Erythroblast (primary cell): Measurements from ENCODE around the gene PRRT3.

Experiments used
- DNase-seq, 2 experiments: peaks; one replicate each; lab custom pipeline; 2025; lab: John Stamatoyannopoulos, UW
- GATA1 ChIP-seq: IDR thresholded peaks from 2 replicates; pipeline ENCODE4 v1.6.1; 2011; ENCODE audit warnings: low read depth, mild to moderate bottlenecking, control low read depth, low read length, moderate library complexity
- POLR2A ChIP-seq: IDR thresholded peaks from 2 replicates; pipeline ENCODE4 v1.6.1; 2011; ENCODE audit warnings: mild to moderate bottlenecking, low read length

Gene PRRT3

GRCh38 chr3:9955611-9956352 is 3.6 kb upstream of the PRRT3 start:
- peak in 1 of 2 experiments; percentile 28 for DNase-seq
- TF ChIP-seq GATA1 (no peak), POLR2A (no peak)

GRCh38 chr3:9955067-9955502 is 2.9 kb upstream of the PRRT3 start:
- TF ChIP-seq POLR2A (no peak), GATA1 (no peak)
- DNase-seq: no peak

DNA sequence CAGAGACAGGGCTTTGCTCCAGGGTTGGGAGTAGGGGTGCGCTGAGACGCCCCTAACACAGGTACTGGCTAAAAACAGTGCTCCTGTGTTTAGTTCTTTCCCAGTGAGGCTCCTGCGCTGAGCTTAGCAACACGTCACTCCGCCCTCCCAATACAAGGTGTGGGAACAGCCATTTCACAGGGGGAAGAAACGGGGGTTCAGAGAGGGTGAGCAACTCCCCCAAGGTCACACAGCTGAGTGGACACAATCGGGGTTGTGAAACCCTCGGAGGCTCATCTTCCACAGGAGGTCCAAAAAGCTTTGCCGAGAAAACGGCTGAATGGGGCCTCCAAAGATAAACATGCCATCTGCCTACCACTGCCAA is 628 bp downstream of the PRRT3 start:
- TF ChIP-seq GATA1 (no peak), POLR2A (no peak)
- DNase-seq: no peak

- no peak for DNase-seq
- TF ChIP-seq GATA1 (no peak), POLR2A (no peak)
These were observed 1.1 kb downstream of the PRRT3 start for GRCh38 chr3:9951126-9951525.

- TF ChIP-seq POLR2A (no peak), GATA1 (no peak)
- DNase-seq: no peak
These were observed 2.6 kb downstream of the PRRT3 start for GRCh38 chr3:9949626-9950025.

DNA sequence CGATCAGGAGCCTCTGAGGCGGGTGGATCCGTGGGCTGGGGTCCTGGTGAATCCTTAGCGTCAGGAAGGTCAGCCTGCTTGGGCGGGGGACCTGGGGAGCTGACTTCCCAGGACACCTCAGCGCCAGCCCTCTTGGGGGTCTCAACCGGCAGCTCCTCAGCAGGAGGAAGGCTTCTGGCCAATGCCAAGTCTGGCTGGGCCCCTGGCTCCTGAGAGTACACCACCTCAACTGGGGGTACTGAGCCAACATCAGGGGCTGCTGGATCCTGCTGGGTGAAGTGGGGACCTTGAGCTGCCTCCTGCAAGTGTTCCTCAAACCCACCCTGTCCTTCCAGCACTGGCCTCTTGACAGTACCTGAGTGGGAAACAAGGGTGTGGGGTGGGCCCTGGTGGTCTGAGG is 3.1 kb downstream of the PRRT3 start:
- no peak for DNase-seq
- TF ChIP-seq GATA1: no peak
- no peak for TF ChIP-seq POLR2A

DNA sequence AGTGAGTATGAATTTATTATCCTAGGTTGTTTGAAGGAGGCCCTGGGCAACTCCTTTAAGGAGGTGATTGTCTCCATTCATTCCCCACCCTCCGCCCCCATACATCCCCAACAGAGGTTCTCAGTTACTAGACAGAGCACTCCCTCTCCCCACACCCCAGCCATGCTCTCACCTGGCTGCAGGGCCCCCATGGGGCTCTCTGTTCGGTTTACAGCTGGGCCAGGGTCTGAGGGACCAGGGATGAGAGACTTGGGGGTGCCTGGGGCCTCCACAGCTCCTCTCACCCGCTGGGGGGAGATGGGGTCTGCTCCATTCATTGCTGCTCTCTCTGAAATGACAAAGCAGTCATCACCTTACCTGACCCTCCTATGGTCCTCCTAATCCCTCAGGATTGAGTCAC is 3.6 kb downstream of the PRRT3 start:
- no peak for DNase-seq
- no peak for TF ChIP-seq POLR2A
- TF ChIP-seq GATA1: no peak

- TF ChIP-seq POLR2A: no peak
- TF ChIP-seq GATA1: no peak
- peak; percentile 33 for DNase-seq
These were observed 4.9 kb downstream of the PRRT3 start for GRCh38 chr3:9947025-9947995.

DNA sequence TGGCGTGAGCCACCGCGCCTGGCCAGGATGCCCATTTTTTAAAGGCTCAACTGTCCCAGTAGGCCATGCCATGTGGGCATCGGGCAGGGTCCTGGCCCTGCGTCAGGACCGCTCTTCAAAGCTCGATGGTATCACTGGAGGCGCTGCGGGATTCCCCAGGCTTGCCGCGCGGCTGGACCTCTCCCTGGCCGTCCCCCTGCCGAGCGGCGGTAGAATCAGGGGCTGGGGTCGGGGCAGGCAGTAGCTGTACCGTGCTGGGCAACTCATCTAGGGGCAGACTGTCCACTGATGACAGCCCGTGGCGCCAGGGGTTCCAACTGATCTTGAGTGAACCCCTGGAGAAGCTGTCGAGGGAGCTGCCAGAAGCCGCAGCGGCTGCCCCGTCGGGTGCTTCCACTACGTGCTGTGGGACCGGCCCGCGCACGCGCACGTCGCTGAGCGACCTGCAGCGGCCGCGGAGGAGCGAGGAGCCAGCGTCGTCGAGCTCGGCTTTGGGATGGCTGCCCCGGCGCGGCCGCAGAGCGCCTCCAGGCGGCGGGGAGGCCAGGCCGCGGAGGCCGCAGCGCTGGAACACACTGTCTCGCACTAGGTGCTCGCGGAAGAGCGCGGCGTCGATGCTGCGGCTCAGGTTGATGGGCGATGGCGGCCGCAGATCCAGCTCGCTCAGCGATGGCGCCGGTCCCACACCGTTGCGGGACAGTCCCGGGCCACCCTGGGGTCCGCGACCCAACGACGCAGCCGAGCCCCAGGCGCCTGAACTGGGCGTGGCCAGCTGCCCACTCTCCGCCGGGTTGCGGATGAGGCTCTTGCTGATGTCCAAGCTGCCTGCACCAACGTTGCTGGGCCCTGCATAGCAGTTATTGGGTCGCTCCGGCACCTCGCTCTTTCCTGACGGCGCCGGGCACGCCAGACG is 5.8 kb downstream of the PRRT3 start:
- DNase-seq: peak; percentile 93 to 94
- TF ChIP-seq POLR2A (peak; percentile 65), GATA1 (no peak)

DNA sequence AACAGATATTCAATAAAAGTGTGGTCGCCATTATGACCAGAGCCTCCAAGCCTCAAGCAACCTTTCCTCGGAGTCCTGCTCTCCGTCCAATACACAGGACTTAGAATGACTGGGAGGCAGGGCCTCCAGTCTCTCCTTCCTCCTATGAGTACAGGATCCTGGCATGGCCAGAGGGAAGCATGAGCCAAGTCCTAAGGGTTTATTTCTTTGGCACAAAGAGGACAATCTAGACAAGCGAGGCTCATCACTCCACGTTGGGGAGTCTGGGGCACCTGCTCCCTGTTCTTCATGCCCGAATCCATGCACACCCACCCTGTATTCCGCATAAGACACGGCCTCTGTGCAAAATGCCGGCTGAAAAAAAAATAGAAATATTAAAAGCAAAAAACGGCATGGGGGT is 6.8 kb downstream of the PRRT3 start:
- TF ChIP-seq GATA1 (no peak), POLR2A (no peak)
- no peak for DNase-seq

DNA sequence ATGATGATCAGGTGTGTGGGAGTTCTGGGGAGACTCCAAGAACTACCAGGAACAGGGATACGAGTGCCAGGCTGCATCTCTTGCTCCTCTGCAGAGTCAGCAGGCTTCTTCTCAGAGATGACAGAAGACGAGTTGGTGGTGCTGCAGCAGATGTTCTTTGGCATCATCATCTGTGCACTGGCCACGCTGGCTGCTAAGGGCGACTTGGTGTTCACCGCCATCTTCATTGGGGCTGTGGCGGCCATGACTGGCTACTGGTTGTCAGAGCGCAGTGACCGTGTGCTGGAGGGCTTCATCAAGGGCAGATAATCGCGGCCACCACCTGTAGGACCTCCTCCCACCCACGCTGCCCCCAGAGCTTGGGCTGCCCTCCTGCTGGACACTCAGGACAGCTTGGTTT is 7.9 kb downstream of the PRRT3 start:
- TF ChIP-seq POLR2A (no peak), GATA1 (no peak)
- no peak for DNase-seq

- no peak for TF ChIP-seq POLR2A
- no peak for TF ChIP-seq GATA1
- DNase-seq: no peak
These were observed 9.1 kb downstream of the PRRT3 start for GRCh38 chr3:9942934-9943690.

DNA sequence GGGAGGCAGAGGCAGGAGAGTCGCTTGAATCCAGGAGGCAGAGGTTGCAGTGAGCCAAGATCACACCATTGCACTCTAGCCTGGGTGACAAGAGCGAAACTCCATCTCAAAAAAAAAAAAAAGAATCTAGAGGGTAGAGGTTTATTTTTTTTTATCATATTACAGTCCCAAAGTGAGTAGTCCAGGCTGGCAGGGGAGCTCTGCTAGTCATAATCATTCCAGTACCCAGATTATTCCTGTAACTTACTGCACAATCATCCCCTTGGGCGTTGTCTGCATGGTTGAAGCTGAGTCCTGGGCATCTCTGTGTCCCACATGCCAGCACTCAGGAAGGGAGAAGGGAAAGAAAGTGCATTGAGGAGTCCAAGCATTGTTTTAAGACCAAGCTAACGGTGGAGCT is 10.0 kb downstream of the PRRT3 start:
- TF ChIP-seq POLR2A: no peak
- no peak for TF ChIP-seq GATA1
- DNase-seq: no peak
